Lower lobe of right lung (tissue), 2 donors: Measurements from ENCODE around the gene RNF181. TPM values are rescaled to one million over a fixed set of nuclear protein-coding genes. Genes with fewer than 3 reads are reported as not detected.
A peak's percentile ranks its signal among the peaks of the same experiment; 100 is the strongest.

Source experiments
- ATAC-seq, 2 donors: fragments of 200-7000 bp; cut with Tn5 transposase; one replicate each; pipeline ENCODE4 v1.9.1; 2020 to 2022; ENCODE audit warnings: mild to moderate bottlenecking in 2 of 2, moderate library complexity in 2 of 2
- DNase-seq: peaks from one replicate; pipeline ENCODE4 v3.0.0-alpha.2; 2020
- H3K27ac ChIP-seq: fragments of 200-600 bp; one replicate; pipeline ENCODE4 v1.8.0; 2022
- H3K27me3 ChIP-seq: fragments of 200-600 bp; one replicate; pipeline ENCODE4 v1.8.0; 2022; ENCODE audit warnings: low read depth
- H3K36me3 ChIP-seq: fragments of 200-600 bp; one replicate; pipeline ENCODE4 v1.8.0; 2022; ENCODE audit warnings: mild to moderate bottlenecking
- H3K4me1 ChIP-seq: fragments of 200-600 bp; one replicate; pipeline ENCODE4 v1.8.0; 2022
- H3K4me3 ChIP-seq: fragments of 200-600 bp; one replicate; pipeline ENCODE4 v1.8.0; 2022; ENCODE audit warnings: mild to moderate bottlenecking
- H3K9me3 ChIP-seq: fragments of 200-600 bp; one replicate; pipeline ENCODE4 v1.8.0; 2022
- CTCF ChIP-seq: fragments of 200-600 bp; IDR thresholded peaks from one replicate; pipeline ENCODE4 v1.8.0; 2022; ENCODE audit warnings: antibody characterized with exemption, mild to moderate bottlenecking
- intact Hi-C: fragments of 100-400 bp; cut with DNase I; formaldehyde crosslinking; loops from one replicate; pipeline ENCODE4 v1.11.0; 2022
- total RNA-seq: library from RNA; stranded (reverse); fragmentation: NEBNext Ultra II Directional; extraction: Animal tissue kit (Norgen Biotek cat#: 25700); gene quantifications from one replicate; pipeline ENCODE4 v1.2.1, GENCODE V29; 2021
- donor health status: DM: no; HTN: yes; CAD: no; lungs with severe emphysema.

RNF181 gene
- total RNA-seq, 1 donor from 2014 or later, result 89.8 TPM

GRCh38 chr2:85577386-85578242, 17.9 kb upstream of the RNF181 start, which contains the start of gene VAMP8:
Gene VAMP8 (plus strand): TSS chr2:85577586. CDS start chr2:85577647, 61 bp downstream.
- peaks cover 17% of the 10 kb centered on the region for H3K36me3 ChIP-seq
- peak; percentile 86 to 94 for ATAC-seq
- H3K9me3 ChIP-seq, result no peaks in the 10 kb centered on the region
- peak within 1 kb of the TSS; percentile 64 for H3K4me3 ChIP-seq
- TF ChIP-seq CTCF, result no peak
- no peaks in the 10 kb centered on the region for H3K27me3 ChIP-seq
- intact Hi-C loops, result no loop called here
- peak within 1 kb of the TSS; percentile 92 for H3K27ac ChIP-seq
- DNase-seq, result peak; percentile 90
- peaks cover 49% of the 10 kb centered on the region for H3K4me1 ChIP-seq

GRCh38 chr2:85578243-85579180, 17.0 kb upstream of the RNF181 start:
- Histone ChIP-seq H3K4me3 (peak overlapping the region; percentile 64), H3K4me1 (peaks cover 57% of the 10 kb centered on the region), H3K36me3 (peaks cover 24% of the 10 kb centered on the region), H3K27me3 (no peaks in the 10 kb centered on the region), H3K9me3 (no peaks in the 10 kb centered on the region), H3K27ac (peak overlapping the region; percentile 92)
- DNase-seq, result peak; percentile 86
- peak; percentile 82 to 85 for ATAC-seq
- TF ChIP-seq CTCF, result no peak
- intact Hi-C loops, result no loop called here

GRCh38 chr2:85579266-85579935, 16.1 kb upstream of the RNF181 start:
- H3K4me3 ChIP-seq, result peak overlapping the region; percentile 64
- ATAC-seq (peak in 1 of 2 donors; percentile 20), DNase-seq (peak; percentile 65)
- no peaks in the 10 kb centered on the region for H3K27me3 ChIP-seq
- intact Hi-C loops, result no loop called here
- peaks cover 64% of the 10 kb centered on the region for H3K4me1 ChIP-seq
- peaks cover 24% of the 10 kb centered on the region for H3K36me3 ChIP-seq
- peak overlapping the region; percentile 92 for H3K27ac ChIP-seq
- H3K9me3 ChIP-seq, result no peaks in the 10 kb centered on the region
- no peak for TF ChIP-seq CTCF

- DNase-seq, result peak; percentile 34
- Histone ChIP-seq H3K27me3 (no peaks in the 10 kb centered on the region), H3K4me1 (peaks cover 73% of the 10 kb centered on the region), H3K9me3 (no peaks in the 10 kb centered on the region), H3K36me3 (peaks cover 24% of the 10 kb centered on the region), H3K27ac (peak overlapping the region; percentile 92), H3K4me3 (peak overlapping the region; percentile 8)
- intact Hi-C loops, result no loop called here
- no peak for TF ChIP-seq CTCF
- ATAC-seq, result no peak
Measured at GRCh38 chr2:85580206-85580605, 15.3 kb upstream of the RNF181 start.

- DNase-seq, result no peak
- H3K27ac ChIP-seq, result peak overlapping the region; percentile 95
- no peaks in the 10 kb centered on the region for H3K9me3 ChIP-seq
- no peak overlapping the region for H3K4me3 ChIP-seq
- intact Hi-C loops, result no loop called here
- no peaks in the 10 kb centered on the region for H3K27me3 ChIP-seq
- H3K36me3 ChIP-seq, result peaks cover 24% of the 10 kb centered on the region
- peaks cover 75% of the 10 kb centered on the region for H3K4me1 ChIP-seq
- ATAC-seq, result no peak
- TF ChIP-seq CTCF, result no peak
Measured at GRCh38 chr2:85582492-85582891, 13.1 kb upstream of the RNF181 start.
